NCI-H345 (cell line): ENCODE measurements around the gene ODAM.
"Not testable (repeated sequence)": the region's sequence is repeated elsewhere in the genome, so short reads cannot be mapped to it uniquely, and the experiment has no call there.

Experiments
- DNase-seq: peaks from one replicate; lab custom pipeline; 2025; lab: John Stamatoyannopoulos, UW

ODAM gene, protein sequence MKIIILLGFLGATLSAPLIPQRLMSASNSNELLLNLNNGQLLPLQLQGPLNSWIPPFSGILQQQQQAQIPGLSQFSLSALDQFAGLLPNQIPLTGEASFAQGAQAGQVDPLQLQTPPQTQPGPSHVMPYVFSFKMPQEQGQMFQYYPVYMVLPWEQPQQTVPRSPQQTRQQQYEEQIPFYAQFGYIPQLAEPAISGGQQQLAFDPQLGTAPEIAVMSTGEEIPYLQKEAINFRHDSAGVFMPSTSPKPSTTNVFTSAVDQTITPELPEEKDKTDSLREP

DNA sequence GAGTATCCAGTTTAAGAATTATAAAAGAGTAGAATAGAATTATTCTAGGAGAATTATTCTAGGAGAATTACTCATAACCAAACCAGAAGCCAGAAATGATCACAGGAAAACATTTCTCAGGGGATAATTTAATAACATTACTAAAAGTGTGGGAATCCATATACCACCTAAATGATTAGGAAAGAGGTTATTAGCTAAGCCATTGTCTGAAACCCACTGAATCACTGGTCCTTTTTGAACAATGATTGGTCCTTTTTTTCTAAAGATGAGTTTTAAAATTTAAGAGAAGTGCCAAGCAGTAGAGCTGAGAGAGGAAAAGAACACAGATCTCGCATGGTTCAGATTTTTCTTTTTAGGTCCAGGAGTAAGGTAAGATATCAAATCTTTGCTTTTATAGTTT is at the start of gene ODAM:
Gene ODAM (plus strand): TSS at position 301 of the 400 bp plus-strand sequence. CDS start 819 bp downstream, outside the sequence.
- no peak for DNase-seq

DNA sequence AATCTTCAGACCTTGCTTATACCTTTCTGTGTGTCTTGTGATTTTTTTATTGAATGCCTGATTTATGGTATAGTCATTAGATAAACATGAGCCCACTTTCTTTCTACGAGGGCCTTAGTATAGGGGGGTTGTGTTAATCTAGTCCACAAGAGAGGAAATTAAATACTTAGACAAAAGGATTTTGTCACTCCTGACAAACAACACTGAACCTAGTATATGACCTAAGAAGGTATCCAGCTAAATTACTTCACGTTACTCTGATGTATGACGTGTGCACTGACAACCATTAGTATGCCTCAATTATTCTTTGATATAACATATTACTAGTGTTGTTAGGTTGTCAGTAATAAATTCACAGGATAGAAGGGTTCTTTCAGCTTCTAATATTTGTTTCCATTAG is 44.3 kb upstream of the ODAM start:
- no peak for DNase-seq

- DNase-seq: no peak
Measured at GRCh38 chr4:70152088-70152487, 43.4 kb upstream of the ODAM start.

- DNase-seq: no peak
Measured at GRCh38 chr4:70153937-70154336, 41.6 kb upstream of the ODAM start, which contains the start of gene PRR27. PRR27 (plus strand) TSS chr4:70154237; CDS start chr4:70154376, 139 bp downstream.

DNA sequence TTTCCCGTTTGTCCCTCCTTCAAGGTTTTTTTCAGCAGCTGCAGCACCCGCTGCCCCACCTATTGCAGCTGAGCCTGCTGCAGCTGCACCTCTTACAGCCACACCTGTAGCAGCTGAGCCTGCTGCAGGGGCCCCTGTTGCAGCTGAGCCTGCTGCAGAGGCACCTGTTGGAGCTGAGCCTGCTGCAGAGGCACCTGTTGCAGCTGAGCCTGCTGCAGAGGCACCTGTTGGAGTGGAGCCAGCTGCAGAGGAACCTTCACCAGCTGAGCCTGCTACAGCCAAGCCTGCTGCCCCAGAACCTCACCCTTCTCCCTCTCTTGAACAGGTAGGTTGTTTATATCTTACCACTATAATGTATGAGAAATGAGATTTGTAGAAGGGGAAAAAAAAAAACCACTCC is 36.9 kb upstream of the ODAM start:
- DNase-seq: peak; percentile 2

- no peak for DNase-seq
Measured at GRCh38 chr4:70177090-70177489, 18.4 kb upstream of the ODAM start.

DNA sequence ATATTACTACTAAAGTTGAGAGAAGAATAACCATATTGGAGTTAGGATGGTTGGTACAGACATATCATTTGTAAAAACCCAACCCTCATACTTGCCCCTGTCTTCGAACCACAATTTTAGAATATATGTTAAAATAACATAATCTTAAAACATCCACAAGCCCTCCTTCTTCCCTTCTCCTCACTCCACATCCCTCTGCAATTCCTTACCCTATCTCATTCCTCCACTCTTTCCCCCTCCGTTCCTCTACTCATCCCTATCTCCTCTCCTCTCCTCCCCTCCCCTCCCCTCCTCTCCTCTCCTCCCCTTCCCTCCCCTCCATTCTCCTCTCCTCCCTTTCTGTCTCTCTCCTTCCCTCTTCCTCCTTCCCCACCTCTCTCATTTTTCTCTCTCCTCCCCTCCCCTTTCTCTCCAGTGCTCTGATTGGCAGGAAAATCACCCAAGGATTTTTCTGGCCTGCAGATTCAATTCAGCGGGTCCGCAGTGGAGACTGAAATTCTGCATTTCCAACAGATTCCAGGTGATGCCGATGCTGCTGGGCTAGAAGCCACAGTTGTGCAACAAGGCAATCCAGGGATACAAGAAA is 17.4 kb upstream of the ODAM start:
- no peak for DNase-seq

- no peak for DNase-seq
Measured at GRCh38 chr4:70179811-70180210, 15.7 kb upstream of the ODAM start.

- DNase-seq: no peak
Measured at GRCh38 chr4:70181864-70182263, 13.7 kb upstream of the ODAM start.

DNA sequence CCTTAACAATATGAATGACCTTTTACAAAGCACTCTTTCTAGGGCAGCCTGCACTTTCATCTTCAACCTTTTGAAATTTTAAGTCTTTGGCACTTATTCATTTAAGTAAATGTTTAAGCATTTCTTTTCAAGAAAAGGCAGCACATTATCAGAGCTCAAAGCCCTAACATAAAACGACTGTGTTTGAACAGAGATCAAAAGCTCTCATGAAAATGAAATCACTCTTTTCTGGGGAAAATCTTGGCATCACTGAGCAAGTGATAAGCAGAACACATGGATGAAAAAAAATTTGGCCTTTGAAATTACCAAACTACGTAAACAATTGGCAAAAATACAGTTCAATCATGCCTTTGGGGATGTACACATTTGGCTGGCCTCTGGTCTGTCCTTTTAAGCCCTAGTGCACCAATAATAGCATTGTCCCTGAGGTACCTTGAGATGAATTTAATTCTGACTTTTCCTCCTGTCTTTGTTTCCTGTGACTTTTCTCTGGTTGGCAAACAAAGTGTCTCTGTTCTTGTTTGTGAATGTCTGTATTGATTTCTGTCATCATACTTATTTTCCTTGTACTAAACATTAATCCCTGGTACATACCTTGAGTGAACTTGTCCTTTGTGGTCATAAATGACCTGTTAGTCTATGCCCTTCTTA is 12.9 kb upstream of the ODAM start:
- no peak for DNase-seq

DNA sequence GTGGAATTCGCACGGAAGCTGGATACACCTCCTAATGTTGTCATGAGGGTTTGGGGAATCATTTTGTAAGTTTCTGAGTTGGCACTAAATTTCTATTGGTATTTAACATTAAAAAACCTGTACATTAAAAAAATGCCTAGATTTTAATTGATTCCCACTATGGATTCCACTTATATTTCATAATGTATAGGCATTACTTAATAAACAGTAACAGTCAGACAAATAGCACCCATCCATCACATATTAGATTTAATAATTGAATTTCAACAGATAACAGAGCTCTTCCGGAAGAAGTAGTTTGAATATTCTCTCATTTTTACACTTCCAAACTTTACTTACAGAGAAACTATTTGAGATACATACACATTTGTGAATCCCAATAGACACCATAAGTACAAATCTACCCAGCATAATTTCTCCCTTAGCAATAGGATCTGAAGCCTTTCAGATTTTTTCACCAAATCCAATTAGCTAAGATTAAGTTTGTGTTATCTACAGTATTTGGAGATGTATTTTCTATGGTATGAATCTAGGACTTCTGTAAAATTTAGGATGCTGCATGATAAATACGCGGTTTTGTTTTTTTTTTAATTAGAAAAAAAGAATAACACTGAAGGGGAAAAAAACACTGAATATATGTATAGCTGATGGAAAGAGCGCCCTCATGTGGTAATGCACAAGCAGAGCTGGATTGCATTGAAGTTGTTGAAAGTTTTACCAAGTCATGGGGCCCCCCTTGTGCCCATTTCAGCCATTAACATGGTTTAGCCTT is 12.2 kb upstream of the ODAM start:
- no peak for DNase-seq

GRCh38 chr4:70183940-70184246 is 11.6 kb upstream of the ODAM start:
- no peak for DNase-seq

DNA sequence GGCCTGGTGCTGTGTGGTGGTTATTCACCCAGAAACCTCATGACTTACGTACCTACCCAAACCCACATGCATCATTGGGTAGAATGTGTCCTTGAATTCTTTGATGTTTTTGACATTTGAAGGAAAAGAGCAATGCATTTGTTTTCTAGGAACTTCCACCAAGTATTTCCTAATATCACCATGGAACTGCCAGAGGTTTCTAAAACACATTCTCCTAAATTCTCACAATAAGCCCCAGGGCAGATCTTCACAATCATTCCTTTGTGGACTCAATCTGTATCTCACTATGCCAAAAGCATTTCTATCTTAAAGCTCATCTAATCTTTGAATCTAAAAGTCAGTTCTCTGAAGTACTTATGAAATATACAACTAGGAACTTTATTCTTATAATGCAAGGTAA is 8.3 kb upstream of the ODAM start:
- DNase-seq: no peak

- no peak for DNase-seq
Measured at GRCh38 chr4:70190579-70190978, 4.9 kb upstream of the ODAM start.

GRCh38 chr4:70191647-70192046 is 3.9 kb upstream of the ODAM start:
- DNase-seq: no peak

GRCh38 chr4:70192895-70193294 is 2.6 kb upstream of the ODAM start:
- DNase-seq: no peak

DNA sequence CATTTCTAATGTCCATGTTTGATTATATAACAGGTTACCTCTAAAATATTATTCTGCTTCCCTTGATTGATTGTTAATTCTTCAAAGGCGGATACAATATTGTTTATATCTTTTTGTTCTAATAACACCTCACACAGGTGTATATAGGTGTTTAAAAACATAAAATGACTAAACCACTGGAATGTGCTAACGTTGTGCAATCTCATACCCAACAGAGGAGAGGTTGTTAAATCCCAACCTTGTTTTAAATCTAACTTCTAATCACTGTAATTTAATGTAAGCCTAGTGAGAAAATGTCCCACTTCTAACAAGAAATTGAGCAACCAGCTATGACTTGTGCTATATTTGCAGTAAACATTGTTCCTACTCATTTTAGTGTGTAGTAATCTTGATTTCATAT is 1.3 kb downstream of the ODAM start:
- no peak for DNase-seq

GRCh38 chr4:70197842-70198241 is 2.3 kb downstream of the ODAM start:
- DNase-seq: no peak

GRCh38 chr4:70203601-70204000 is 8.1 kb downstream of the ODAM start:
- no peak for DNase-seq

GRCh38 chr4:70212752-70213151 is 17.2 kb downstream of the ODAM start:
- not testable (repeated sequence) for DNase-seq

DNA sequence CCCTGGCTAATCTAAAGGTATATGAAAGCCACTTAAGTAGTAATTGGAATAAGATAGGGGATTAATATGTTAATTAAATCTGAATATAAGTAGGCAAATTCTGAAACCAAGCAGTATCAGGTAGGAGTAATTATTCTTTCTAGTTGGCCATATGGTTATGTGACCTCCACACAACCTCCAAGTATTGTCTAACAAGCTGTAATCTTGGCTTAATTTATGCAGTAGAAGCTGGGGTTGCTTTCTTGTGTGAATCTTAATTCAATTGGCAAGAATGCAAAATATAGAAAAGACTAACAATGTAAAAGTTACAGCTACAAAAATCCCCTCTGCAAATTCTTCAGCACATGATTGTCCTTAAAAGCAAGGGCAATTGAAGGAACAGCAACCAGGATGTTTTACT is 20.6 kb downstream of the ODAM start:
- DNase-seq: not testable (repeated sequence)

- not testable (repeated sequence) for DNase-seq
Measured at GRCh38 chr4:70216550-70216949, 21.0 kb downstream of the ODAM start.

- not testable (repeated sequence) for DNase-seq
Measured at GRCh38 chr4:70221389-70221788, 25.9 kb downstream of the ODAM start.
